Activated CD8-positive, alpha-beta T cell treated with anti-CD3 and anti-CD28 coated beads, Interleukin-2, amount 10 ng/mL, durations not matched to agents 7 days and 5 days (primary cell): ENCODE measurements around the gene VPS26B. TPM values are rescaled to one million over a fixed set of nuclear protein-coding genes. Genes with fewer than 3 reads are reported as not detected.

Experiments used
- ATAC-seq: fragments of 150-1000 bp; cut with Tn5 transposase; one replicate; pipeline ENCODE4 v1.10.0; 2021; ENCODE audit warnings: moderate library complexity
- CTCF ChIA-PET: fragments of 350-600 bp; sonication (Branson Sonifier 250); formaldehyde crosslinking; loops from one replicate; lab custom pipeline; 2021; ENCODE audit warnings: antibody characterized with exemption; lab: Charles Lee
- POLR2A ChIA-PET: fragments of 350-600 bp; sonication (Branson Sonifier 250); formaldehyde crosslinking; loops from one replicate; lab custom pipeline; 2021; ENCODE audit warnings: antibody characterized with exemption; lab: Charles Lee
- DNase-seq: peaks from one replicate; pipeline ENCODE4 v3.0.0-alpha.2; 2020
- H3K27ac Mint-ChIP-seq: one replicate; pipeline ENCODE4 v1.8.0; 2021; ENCODE audit warnings: mild to moderate bottlenecking, mixed read lengths
- H3K27me3 Mint-ChIP-seq: one replicate; pipeline ENCODE4 v1.8.0; 2021; ENCODE audit warnings: low read depth, mixed read lengths
- H3K36me3 Mint-ChIP-seq: one replicate; pipeline ENCODE4 v1.8.0; 2021; ENCODE audit warnings: low read depth, mixed read lengths
- H3K4me1 Mint-ChIP-seq: one replicate; pipeline ENCODE4 v1.8.0; 2021; ENCODE audit warnings: low read depth, mixed read lengths
- H3K4me3 Mint-ChIP-seq: one replicate; pipeline ENCODE4 v1.8.0; 2021; ENCODE audit warnings: mild to moderate bottlenecking, mixed read lengths
- H3K9me3 Mint-ChIP-seq: one replicate; pipeline ENCODE4 v1.8.0; 2022; ENCODE audit warnings: mixed read lengths; ENCODE audit not compliant: insufficient read depth
- total RNA-seq, 2 experiments: library from RNA; stranded (reverse); gene quantifications; one replicate each; pipeline ENCODE4 v1.2.3, GENCODE V29; 2021

Gene VPS26B
- total RNA-seq, 2 experiments from 2014 or later: 55.1 TPM

DNA sequence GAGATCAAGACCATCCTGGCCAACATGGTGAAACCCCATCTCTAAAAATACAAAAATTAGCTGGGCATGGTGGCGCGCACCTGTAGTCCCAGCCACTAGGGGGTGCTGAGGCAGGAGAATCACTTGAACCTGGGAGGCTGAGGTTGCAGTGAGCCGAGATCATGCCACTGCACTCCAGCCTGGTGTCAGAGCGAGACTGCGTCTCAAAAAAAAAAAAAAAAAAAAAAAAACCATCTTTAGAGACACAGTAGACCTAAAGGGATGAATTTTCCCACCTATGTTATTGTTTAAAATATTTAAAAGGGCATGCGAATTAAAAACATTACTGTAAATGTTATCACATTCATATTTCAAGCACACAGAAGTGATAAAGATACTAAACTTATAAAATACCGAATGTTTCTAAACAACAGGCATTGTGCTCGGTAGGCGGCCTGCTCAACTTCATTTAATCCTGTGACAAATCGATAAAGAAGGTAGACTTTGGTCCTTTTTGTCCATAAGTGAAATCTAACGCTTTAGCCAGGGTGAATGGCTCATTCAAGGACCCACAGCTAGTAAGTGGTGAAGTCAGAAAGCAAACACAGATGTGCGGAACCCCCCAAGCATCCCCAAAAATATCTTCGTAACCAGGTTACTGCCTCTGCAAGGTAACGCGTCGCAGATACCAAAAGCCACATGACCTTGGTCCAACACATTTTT is 16.8 kb upstream of the VPS26B start:
- Mint-ChIP-seq H3K27ac (no peak overlapping the region), H3K36me3 (peaks cover 71% of the 10 kb centered on the region), H3K4me1 (peaks cover 14% of the 10 kb centered on the region), H3K9me3 (no peaks in the 10 kb centered on the region), H3K4me3 (no peak overlapping the region), H3K27me3 (no peaks in the 10 kb centered on the region)
- ChIA-PET POLR2A (interaction anchor here (0.7 to 1.1 kb wide), 2 partner anchors 12 to 17 kb away, joined by 3 read pairs; partner anchors contain the start of genes NCAPD3 and VPS26B), CTCF (interaction anchor here (0.6 to 2.5 kb wide), 24 partner anchors 10 to 108 kb away, joined by 3 to 17 read pairs (median 4); partner anchors contain the start of genes GLB1L3, NCAPD3 and VPS26B)
- peak; percentile 78 for DNase-seq
- peak; percentile 44 for ATAC-seq

DNA sequence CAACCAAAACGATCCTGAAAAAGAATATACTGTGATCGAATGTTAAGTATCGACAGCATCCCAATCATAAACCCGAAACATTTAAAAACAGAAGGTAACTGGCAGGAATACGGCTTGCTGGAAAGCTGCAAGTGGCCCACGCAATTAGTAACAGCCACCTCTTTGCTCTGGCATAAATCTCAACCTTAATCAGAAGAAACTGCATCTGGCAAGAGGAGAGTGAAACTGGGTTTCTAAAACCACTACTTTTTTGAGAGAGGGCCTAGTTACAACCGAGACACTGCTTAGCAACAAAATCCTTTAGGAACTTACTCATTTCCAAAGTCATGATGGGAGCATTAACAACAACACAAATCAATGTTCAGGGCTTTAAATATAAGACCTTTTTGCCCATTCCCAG is 8.6 kb upstream of the VPS26B start:
- DNase-seq: no peak
- peaks cover 75% of the 10 kb centered on the region for H3K36me3 Mint-ChIP-seq
- no peak overlapping the region for H3K27ac Mint-ChIP-seq
- H3K4me3 Mint-ChIP-seq: no peak overlapping the region
- H3K27me3 Mint-ChIP-seq: no peaks in the 10 kb centered on the region
- ChIA-PET CTCF (no interaction called here), POLR2A (no interaction called here)
- H3K9me3 Mint-ChIP-seq: no peaks in the 10 kb centered on the region
- peaks cover 54% of the 10 kb centered on the region for H3K4me1 Mint-ChIP-seq
- ATAC-seq: no peak

DNA sequence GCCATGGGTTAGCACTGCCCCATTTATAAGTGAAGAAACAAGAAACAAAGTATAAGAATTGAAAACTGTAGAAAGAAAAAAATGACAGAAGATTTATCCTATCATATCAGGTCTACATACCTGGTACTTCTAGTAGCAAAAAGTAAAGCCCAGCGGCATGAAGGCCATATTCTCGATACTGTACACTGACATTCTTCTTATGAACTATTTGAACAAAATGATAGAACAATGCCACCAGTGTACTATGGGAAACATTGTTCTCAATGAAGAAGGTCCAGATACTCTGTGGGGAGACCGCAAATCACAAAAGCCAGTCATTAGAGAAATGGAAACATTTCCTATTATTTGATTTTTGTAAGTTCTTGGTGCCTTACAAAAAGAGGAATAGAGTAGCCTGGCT is 7.7 kb upstream of the VPS26B start:
- POLR2A ChIA-PET: no interaction called here
- ATAC-seq (no peak), DNase-seq (no peak)
- Mint-ChIP-seq H3K27ac (no peak overlapping the region), H3K36me3 (peaks cover 67% of the 10 kb centered on the region), H3K4me3 (no peak overlapping the region), H3K4me1 (peaks cover 54% of the 10 kb centered on the region), H3K27me3 (no peaks in the 10 kb centered on the region), H3K9me3 (no peaks in the 10 kb centered on the region)
- CTCF ChIA-PET: no interaction called here

DNA sequence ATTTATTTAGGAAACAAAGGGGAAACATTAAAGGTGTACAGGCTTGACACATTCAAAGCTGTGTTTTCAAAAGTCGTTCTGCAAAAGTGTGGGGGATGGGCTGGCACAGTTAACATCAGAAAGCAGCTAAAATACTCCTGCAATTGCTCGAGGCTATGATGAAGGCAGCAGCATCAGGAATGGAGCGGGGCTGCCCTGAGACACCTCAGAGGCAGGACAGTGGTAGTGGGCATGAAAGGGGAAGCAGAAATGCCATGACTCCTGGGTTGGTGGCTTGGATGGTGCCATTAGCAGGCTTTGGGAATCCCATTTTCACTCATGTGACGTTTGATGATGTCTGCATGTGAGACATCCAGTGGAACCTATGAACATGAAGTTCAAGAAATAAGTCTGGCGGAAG is 1.4 kb upstream of the VPS26B start:
- H3K27me3 Mint-ChIP-seq: no peaks in the 10 kb centered on the region
- H3K4me1 Mint-ChIP-seq: peaks cover 70% of the 10 kb centered on the region
- POLR2A ChIA-PET: interaction anchor here (1.3 to 4.7 kb wide), 7 partner anchors 11 to 189 kb away, joined by 3 to 50 read pairs (median 12); partner anchors contain the start of genes ACAD8, GLB1L3 and THYN1
- H3K36me3 Mint-ChIP-seq: peaks cover 51% of the 10 kb centered on the region
- peak overlapping the region; percentile 97 for H3K4me3 Mint-ChIP-seq
- peak; percentile 40 for DNase-seq
- CTCF ChIA-PET: interaction anchor here (1.3 to 3.0 kb wide), 5 partner anchors 10 to 38 kb away, joined by 4 to 17 read pairs (median 8); no protein-coding TSS in a partner anchor
- no peaks in the 10 kb centered on the region for H3K9me3 Mint-ChIP-seq
- no peak for ATAC-seq
- peak overlapping the region; percentile 94 for H3K27ac Mint-ChIP-seq

DNA sequence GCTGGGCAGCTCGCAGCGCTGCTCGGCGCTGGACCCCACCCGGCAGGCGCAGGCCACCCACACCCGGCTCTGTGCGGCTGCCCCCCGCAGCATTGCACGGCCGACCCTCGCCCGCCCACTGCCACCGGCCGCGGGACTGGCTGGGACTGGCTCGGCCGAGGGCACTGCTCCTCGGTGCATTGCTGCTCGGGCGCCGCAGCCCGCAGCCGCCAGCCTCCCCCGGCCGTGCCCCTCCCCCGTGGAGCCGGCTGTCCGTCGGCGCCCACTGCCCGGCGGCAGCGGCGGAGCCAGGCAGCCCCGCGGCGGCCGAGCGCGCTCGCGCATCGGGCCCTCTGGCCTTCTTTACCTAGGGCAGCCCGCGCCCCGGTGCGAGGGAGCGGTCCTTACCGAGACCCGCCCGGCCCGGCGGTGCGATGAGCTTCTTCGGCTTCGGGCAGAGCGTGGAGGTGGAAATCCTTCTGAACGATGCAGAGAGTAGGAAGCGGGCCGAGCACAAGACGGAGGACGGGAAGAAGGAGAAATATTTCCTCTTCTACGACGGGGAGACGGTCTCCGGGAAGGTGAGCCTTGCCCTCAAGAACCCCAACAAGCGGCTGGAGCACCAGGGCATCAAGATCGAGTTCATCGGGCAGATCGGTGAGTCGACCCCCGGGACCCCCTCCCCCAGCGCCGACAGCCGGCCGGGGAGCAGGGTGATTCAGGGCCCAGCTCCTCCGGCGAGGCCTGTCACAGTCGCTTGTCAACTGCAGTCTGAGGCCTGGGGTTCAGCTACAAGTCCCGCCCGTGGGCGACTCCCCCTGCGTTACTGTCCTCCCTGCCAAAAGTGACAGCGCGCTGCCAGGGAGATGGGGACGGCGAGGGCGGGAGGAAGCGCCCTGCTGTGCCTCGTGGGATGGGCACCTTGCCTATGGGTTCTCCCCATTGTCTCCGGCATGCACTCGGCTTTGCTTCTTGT is 516 bp downstream of the VPS26B start:
- peak; percentile 78 for DNase-seq
- Mint-ChIP-seq H3K4me1 (peaks cover 76% of the 10 kb centered on the region), H3K27ac (peak overlapping the region; percentile 92), H3K36me3 (peaks cover 52% of the 10 kb centered on the region), H3K4me3 (peak overlapping the region; percentile 97), H3K27me3 (no peaks in the 10 kb centered on the region), H3K9me3 (no peaks in the 10 kb centered on the region)
- ChIA-PET CTCF (interaction anchor here (0.9 to 3.0 kb wide), 11 partner anchors 9 to 297 kb away, joined by 3 to 25 read pairs (median 5); partner anchors contain the start of gene GLB1L3), POLR2A (interaction anchor here (0.6 to 4.7 kb wide), 26 partner anchors 9 to 1503 kb away, joined by 3 to 50 read pairs (median 4); partner anchors contain the start of genes ACAD8, GLB1L3, JAM3 and THYN1)
- ATAC-seq: peak; percentile 37

DNA sequence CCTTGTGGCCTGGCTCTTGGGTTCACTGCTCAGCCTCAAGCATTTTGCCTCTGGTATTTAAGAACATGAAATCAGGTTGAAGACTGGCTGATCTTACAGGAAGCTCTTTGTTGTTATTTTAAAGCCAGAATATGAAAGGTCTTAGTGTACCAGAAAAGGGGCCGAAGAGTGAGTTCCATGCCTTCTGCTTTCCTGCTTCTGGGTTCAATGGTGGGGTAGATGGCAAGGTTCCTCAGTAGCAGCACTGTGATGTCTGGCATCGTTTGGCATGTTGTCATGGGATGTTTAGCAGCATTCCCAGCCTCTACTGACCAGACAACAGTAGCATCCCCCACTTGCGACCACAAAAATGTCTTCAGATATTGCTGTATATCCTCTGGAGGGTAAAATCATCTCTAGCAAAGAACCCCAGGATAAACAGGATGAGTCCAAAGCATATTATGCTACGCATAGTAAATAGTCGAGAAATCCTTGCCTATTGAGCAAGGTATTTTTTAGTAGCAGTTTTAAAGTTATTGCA is 2.4 kb downstream of the VPS26B start:
- Mint-ChIP-seq H3K4me1 (peaks cover 77% of the 10 kb centered on the region), H3K9me3 (no peaks in the 10 kb centered on the region), H3K4me3 (peak overlapping the region; percentile 93), H3K36me3 (peaks cover 50% of the 10 kb centered on the region), H3K27me3 (no peaks in the 10 kb centered on the region), H3K27ac (no peak overlapping the region)
- ATAC-seq (no peak), DNase-seq (no peak)
- CTCF ChIA-PET: interaction anchor here (1.0 to 2.9 kb wide), 6 partner anchors 11 to 280 kb away, joined by 3 to 25 read pairs (median 3); no protein-coding TSS in a partner anchor
- POLR2A ChIA-PET: interaction anchor here (4.7 kb wide), 1 partner anchor 27 kb away, joined by 50 read pairs; the partner anchor contains the start of genes ACAD8 and THYN1

DNA sequence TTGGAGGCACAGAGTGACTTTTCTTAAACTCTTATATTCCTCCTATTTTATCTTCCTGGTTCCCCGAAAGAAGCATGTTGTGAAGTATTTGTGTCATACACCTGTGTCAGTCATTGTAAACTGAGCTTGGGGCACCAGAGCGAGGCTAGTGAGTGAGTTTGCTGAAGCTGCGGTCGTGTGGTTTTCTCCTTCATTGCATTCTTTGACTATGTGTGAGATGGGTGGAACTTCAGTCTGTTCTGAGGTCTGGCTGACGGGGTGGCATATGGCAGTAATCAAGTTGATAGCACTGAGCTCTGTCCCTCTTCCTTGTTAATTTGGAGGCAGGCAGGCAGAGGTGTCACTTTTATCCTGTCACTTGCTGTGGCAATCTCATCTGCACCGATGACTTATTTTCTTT is 4.2 kb downstream of the VPS26B start:
- ATAC-seq: no peak
- H3K27ac Mint-ChIP-seq: peak overlapping the region; percentile 39
- H3K9me3 Mint-ChIP-seq: no peaks in the 10 kb centered on the region
- H3K4me1 Mint-ChIP-seq: peaks cover 77% of the 10 kb centered on the region
- ChIA-PET CTCF (interaction anchor here (0.6 to 4.5 kb wide), 9 partner anchors 12 to 48 kb away, joined by 3 to 18 read pairs (median 4); partner anchors contain the start of gene GLB1L3), POLR2A (interaction anchor here (1.0 kb wide), 1 partner anchor 34 kb away, joined by 3 read pairs; no protein-coding TSS in a partner anchor)
- peaks cover 40% of the 10 kb centered on the region for H3K36me3 Mint-ChIP-seq
- no peak overlapping the region for H3K4me3 Mint-ChIP-seq
- no peaks in the 10 kb centered on the region for H3K27me3 Mint-ChIP-seq
- DNase-seq: peak; percentile 71

DNA sequence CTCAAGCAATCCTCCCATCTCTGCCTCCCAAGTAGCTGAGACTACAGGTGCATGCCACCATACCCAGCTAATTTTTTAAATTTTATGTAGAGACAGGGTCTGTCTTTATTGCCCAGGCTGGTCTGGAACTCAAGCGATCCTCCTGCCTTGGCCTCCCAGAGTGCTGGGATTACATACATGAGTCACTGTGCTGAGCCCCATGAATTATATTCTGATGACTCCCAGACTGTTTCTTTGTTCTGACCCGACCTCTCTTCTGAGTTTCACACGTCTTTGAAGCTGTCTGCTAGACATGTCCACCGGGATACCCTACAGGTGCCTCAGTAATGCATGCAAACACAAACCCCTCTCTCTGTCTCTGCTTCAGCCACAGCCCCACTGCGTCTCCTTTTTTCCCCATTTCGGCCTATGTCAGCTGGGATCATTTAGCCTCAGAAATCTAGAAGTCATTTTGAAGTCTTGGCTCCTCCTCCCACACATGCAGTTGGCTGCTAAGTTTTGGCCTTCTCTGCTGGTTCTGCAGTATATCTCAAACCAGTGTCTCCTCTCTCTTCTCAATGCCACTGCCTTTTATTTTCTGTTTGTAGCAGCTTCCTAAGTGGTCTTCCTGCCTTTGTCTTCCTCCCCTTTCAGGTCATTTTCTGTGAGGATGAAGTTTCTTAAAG is 4.8 kb downstream of the VPS26B start:
- peak overlapping the region; percentile 12 for H3K4me3 Mint-ChIP-seq
- no peak for DNase-seq
- peaks cover 35% of the 10 kb centered on the region for H3K36me3 Mint-ChIP-seq
- ChIA-PET CTCF (interaction anchor here (0.6 to 4.5 kb wide), 9 partner anchors 12 to 47 kb away, joined by 3 to 18 read pairs (median 4); partner anchors contain the start of gene GLB1L3), POLR2A (interaction anchor here (1.0 kb wide), 1 partner anchor 35 kb away, joined by 3 read pairs; no protein-coding TSS in a partner anchor)
- H3K27me3 Mint-ChIP-seq: no peaks in the 10 kb centered on the region
- peaks cover 77% of the 10 kb centered on the region for H3K4me1 Mint-ChIP-seq
- H3K27ac Mint-ChIP-seq: peak overlapping the region; percentile 32
- no peak for ATAC-seq
- no peaks in the 10 kb centered on the region for H3K9me3 Mint-ChIP-seq

DNA sequence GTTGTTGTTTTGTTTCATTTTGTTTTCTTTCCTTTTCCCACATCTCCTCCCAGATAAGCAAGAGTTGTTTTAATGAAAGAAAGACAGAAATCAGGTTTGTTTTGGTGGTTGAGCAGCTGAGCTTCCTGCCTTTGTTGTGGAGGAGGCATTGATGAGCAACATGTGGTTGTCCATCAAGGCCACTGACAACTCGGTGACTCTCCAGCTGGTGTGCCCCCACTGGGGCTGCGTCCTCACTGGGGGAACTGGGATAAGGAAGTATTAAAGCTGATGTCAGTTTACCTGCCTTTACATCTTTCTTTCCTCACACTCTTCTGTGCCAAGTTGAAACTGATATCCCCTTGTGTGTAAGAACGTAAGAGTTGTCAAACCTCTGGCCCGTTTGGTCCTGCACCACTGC is 5.9 kb downstream of the VPS26B start:
- CTCF ChIA-PET: interaction anchor here (1.0 to 4.5 kb wide), 3 partner anchors 14 to 46 kb away, joined by 4 to 18 read pairs (median 7); partner anchors contain the start of gene GLB1L3
- no peak overlapping the region for H3K4me3 Mint-ChIP-seq

DNA sequence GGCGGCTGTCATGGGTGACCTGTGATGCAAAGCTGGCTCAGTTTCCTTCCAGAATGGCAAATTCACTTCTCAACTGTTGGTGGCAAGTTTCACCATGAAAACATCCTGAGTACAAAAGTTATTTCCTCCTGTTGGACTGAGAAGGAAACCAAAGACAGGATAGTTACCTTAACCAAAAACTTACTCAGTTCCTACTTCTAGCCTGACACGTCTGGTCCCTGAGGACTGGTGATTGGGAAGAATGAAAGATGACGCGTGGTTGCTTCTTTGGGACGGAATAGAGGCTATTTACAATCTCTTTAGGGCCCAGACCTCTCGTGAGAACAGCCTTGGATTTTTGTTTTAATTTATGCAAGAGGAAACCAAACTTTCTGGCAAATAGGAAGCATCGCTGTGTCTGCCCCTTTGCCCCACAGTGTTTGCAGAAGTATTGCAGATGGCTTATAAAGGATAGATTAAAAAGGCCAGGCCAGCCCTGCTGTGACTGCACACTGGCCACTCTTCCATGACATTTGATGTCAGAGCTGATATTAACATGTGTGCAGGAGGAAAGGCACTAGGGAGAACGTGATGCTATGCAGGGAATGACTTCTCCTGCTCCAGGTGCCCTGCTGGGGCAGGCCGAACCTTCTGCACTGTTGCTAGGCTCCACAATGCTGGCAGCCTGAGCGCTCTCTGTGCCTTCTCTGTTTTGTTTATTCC is 7.6 kb downstream of the VPS26B start:
- no peaks in the 10 kb centered on the region for H3K27me3 Mint-ChIP-seq
- no peaks in the 10 kb centered on the region for H3K9me3 Mint-ChIP-seq
- peaks cover 60% of the 10 kb centered on the region for H3K4me1 Mint-ChIP-seq
- peak overlapping the region; percentile 8 for H3K27ac Mint-ChIP-seq
- CTCF ChIA-PET: interaction anchor here (4.5 kb wide), 1 partner anchor 12 kb away, joined by 18 read pairs; no protein-coding TSS in a partner anchor
- no peak for ATAC-seq
- POLR2A ChIA-PET: interaction anchor here (4.1 kb wide), 1 partner anchor 8 kb away, joined by 14 read pairs; the partner anchor contains the start of genes NCAPD3 and VPS26B
- H3K4me3 Mint-ChIP-seq: no peak overlapping the region
- no peak for DNase-seq
- peaks cover 47% of the 10 kb centered on the region for H3K36me3 Mint-ChIP-seq

More for the DNA sequence above, 5.9 kb downstream of the VPS26B start:
- peaks cover 77% of the 10 kb centered on the region for H3K4me1 Mint-ChIP-seq
- no peak overlapping the region for H3K27ac Mint-ChIP-seq
- no peaks in the 10 kb centered on the region for H3K27me3 Mint-ChIP-seq
- H3K9me3 Mint-ChIP-seq: no peaks in the 10 kb centered on the region
- H3K36me3 Mint-ChIP-seq: peaks cover 39% of the 10 kb centered on the region
- DNase-seq: no peak
- no peak for ATAC-seq
- POLR2A ChIA-PET: no interaction called here
